Measurements from ENCODE around the gene ZNF618.

Gene ZNF618

GRCh38 chr9:113885183-113886025, 9.3 kb downstream of the ZNF618 start:
- DNase-seq: no peak

GRCh38 chr9:113886026-113886369, 9.9 kb downstream of the ZNF618 start:
- DNase-seq: no peak

- DNase-seq: no peak
These were observed 10.4 kb downstream of the ZNF618 start for GRCh38 chr9:113886466-113886865.

- DNase-seq: no peak
These were observed 10.8 kb downstream of the ZNF618 start for GRCh38 chr9:113886933-113887332.

- no peak for DNase-seq
These were observed 11.3 kb downstream of the ZNF618 start for GRCh38 chr9:113887436-113887835.

- peak; percentile 33 to 35 for DNase-seq
These were observed 12.2 kb downstream of the ZNF618 start for GRCh38 chr9:113888336-113888735.

GRCh38 chr9:113888976-113889375, 12.9 kb downstream of the ZNF618 start:
- DNase-seq: no peak

- no peak for DNase-seq
These were observed 14.6 kb downstream of the ZNF618 start for GRCh38 chr9:113890704-113891103.

GRCh38 chr9:113892861-113893491, 16.9 kb downstream of the ZNF618 start:
- DNase-seq: no peak

- DNase-seq: no peak
These were observed 18.1 kb downstream of the ZNF618 start for GRCh38 chr9:113894166-113894565.

GRCh38 chr9:113895526-113895925, 19.4 kb downstream of the ZNF618 start:
- no peak for DNase-seq

- DNase-seq: no peak
These were observed 20.6 kb downstream of the ZNF618 start for GRCh38 chr9:113896713-113897112.

GRCh38 chr9:113898151-113898550, 22.0 kb downstream of the ZNF618 start:
- no peak for DNase-seq

- no peak for DNase-seq
These were observed 22.5 kb downstream of the ZNF618 start for GRCh38 chr9:113898596-113898995.

- DNase-seq: no peak
These were observed 23.1 kb downstream of the ZNF618 start for GRCh38 chr9:113899205-113899604.

GRCh38 chr9:113901221-113901688, 25.1 kb downstream of the ZNF618 start:
- no peak for DNase-seq

- DNase-seq: no peak
These were observed 27.5 kb downstream of the ZNF618 start for GRCh38 chr9:113903514-113904077.

- no peak for DNase-seq
These were observed 30.5 kb downstream of the ZNF618 start for GRCh38 chr9:113906411-113907110.

- no peak for DNase-seq
These were observed 31.2 kb downstream of the ZNF618 start for GRCh38 chr9:113907282-113907681.

- DNase-seq: no peak
These were observed 33.3 kb downstream of the ZNF618 start for GRCh38 chr9:113909421-113909820.

GRCh38 chr9:113910036-113910639, 34.0 kb downstream of the ZNF618 start:
- no peak for DNase-seq

GRCh38 chr9:113911850-113912557, 35.9 kb downstream of the ZNF618 start:
- DNase-seq: no peak
